Measurements from ENCODE around the gene ZNF200. TPM values are rescaled to one million over a fixed set of nuclear protein-coding genes. Genes with fewer than 3 reads are reported as not detected.

The ZNF200 gene
- total and polyA plus RNA-seq, 2 of the 13 experiments (the other 11 are each of a cell fraction or from before 2014, with no cell fraction given) = 3.5 to 16.5 TPM

GRCh38 chr16:3198334-3199072 lies 36.5 kb downstream of the ZNF200 start (continued):
- TF ChIP-seq THRA (CRISPR knock-in tag; IDR thresholded peaks at IDR 0.05; ENCODE audit: borderline replicate concordance) (0 out of 2 replicates have a peak, but pooled peaks have one; percentile 28), ZNF652 (CRISPR knock-in tag; IDR thresholded peaks at IDR 0.05; ENCODE audit: borderline replicate concordance, low read depth) (peak; percentile 86), ZNF260 (CRISPR knock-in tag; IDR thresholded peaks at IDR 0.05; ENCODE audit: borderline replicate concordance, low read depth) (no peak), BORCS8-MEF2B (CRISPR knock-in tag; IDR thresholded peaks at IDR 0.05) (no peak), ZFP90 (CRISPR knock-in tag; IDR thresholded peaks at IDR 0.05; ENCODE audit: borderline replicate concordance) (no peak), LBX2 (CRISPR knock-in tag; IDR thresholded peaks at IDR 0.05; ENCODE audit: borderline replicate concordance) (no peak), ZNF720 (CRISPR knock-in tag; IDR thresholded peaks at IDR 0.05) (no peak), UBTF (CRISPR knock-in tag; IDR thresholded peaks at IDR 0.05) (0 out of 2 replicates have a peak, but pooled peaks have one; percentile 43), ZFY (CRISPR knock-in tag; IDR thresholded peaks at IDR 0.05) (no peak), CEBPG (CRISPR knock-in tag; IDR thresholded peaks at IDR 0.05) (no peak), BHLHE40 (IDR thresholded peaks at IDR 0.05; ENCODE audit: low read length) (no peak), CBX5 (CRISPR knock-in tag; IDR thresholded peaks at IDR 0.05; ENCODE audit: borderline replicate concordance) (peak; percentile 18; the same call in 1 of the 2 replicates), KIAA2018 (CRISPR knock-in tag; IDR thresholded peaks at IDR 0.05; ENCODE audit: borderline replicate concordance) (no peak), NFE2 (CRISPR knock-in tag; IDR thresholded peaks at IDR 0.05) (no peak), ZNF205 (CRISPR knock-in tag; IDR thresholded peaks at IDR 0.05) (peak; percentile 34; the same call in 1 of the 2 replicates)

Measured in HepG2 (cell line).